Gastroesophageal sphincter (tissue), 4 donors: ENCODE measurements around the gene ELMOD3. TPM values are rescaled to one million over a fixed set of nuclear protein-coding genes. Genes with fewer than 3 reads are reported as not detected.
"Not testable (repeated sequence)": the region's sequence is repeated elsewhere in the genome, so short reads cannot be mapped to it uniquely, and the experiment has no call there.

Experiments used
- ATAC-seq: fragments of 150-250 bp; one replicate; pipeline ENCODE4 v1.9.1; 2016; ENCODE audit warnings: mild to moderate bottlenecking, moderate library complexity
- H3K27ac ChIP-seq, 4 donors: fragments of 200-600 bp; sonication (generic) in 3 of 4; 1 replicate in 3 of 4; 2 replicates in 1 of 4; pipeline ENCODE4 v1.5.1; 2016 to 2019
- H3K27me3 ChIP-seq: fragments of 200-600 bp; sonication (generic); one replicate; pipeline ENCODE4 v1.5.1; 2019
- H3K36me3 ChIP-seq, 2 donors: fragments of 200-600 bp; sonication (generic); one replicate each; pipeline ENCODE4 v1.5.1; 2019; ENCODE audit warnings: control low read depth in 1 of 2
- H3K4me1 ChIP-seq, 3 donors: fragments of 200-600 bp; sonication (generic); 1 replicate in 2 of 3; 2 replicates in 1 of 3; pipeline ENCODE4 v1.5.1; 2016 to 2019; ENCODE audit warnings: control low read depth in 2 of 3
- H3K4me3 ChIP-seq, 2 donors: fragments of 200-600 bp; sonication (generic); one replicate each; pipeline ENCODE4 v1.5.1; 2019; ENCODE audit warnings: mild to moderate bottlenecking in 1 of 2, moderate library complexity in 1 of 2
- H3K9me3 ChIP-seq, 3 donors: fragments of 200-600 bp; sonication (generic); one replicate each; pipeline ENCODE4 v1.5.1; 2017 to 2019; ENCODE audit warnings: control low read depth in 2 of 3
- EP300 ChIP-seq: sonication (generic); formaldehyde crosslinking; IDR thresholded peaks from one replicate; pipeline ENCODE4 v1.6.1; 2017; ENCODE audit warnings: antibody characterized with exemption, mild to moderate bottlenecking
- POLR2A ChIP-seq, 2 donors: fragments of 450-650 bp; IDR thresholded peaks; one replicate each; pipeline ENCODE4 v1.6.1; 2017; ENCODE audit warnings: antibody characterized with exemption in 2 of 2, mild to moderate bottlenecking in 2 of 2, moderate library complexity in 1 of 2
- POLR2AphosphoS5 ChIP-seq: sonication (generic); formaldehyde crosslinking; IDR thresholded peaks from one replicate; pipeline ENCODE4 v1.6.1; 2017; ENCODE audit warnings: antibody characterized with exemption
- WGBS, 2 donors: methylation state at CpG; one replicate each; pipeline ENCODE4 v1.1.5; 2018; ENCODE audit warnings: low coverage in 1 of 2; 5-methylcytosine and 5-hydroxymethylcytosine counted together
- total RNA-seq, 4 donors: library from RNA; depleted of rRNA; stranded (reverse); fragments of >200 nt; gene quantifications; one replicate each; pipeline ENCODE4 v1.1.0, GENCODE V29; 2016
- TF ChIP-seq, protein P1 (sequence below), 4 experiments: fragments of 200-600 bp in 2 of 4; fragments of 450-650 bp in 2 of 4; sonication (generic) in 1 of 4; IDR thresholded peaks; one replicate each; pipeline ENCODE4 v1.5.1; 2017 to 2019; ENCODE audit warnings: antibody characterized with exemption in 4 of 4, mild to moderate bottlenecking in 2 of 4, moderate library complexity in 2 of 4

ELMOD3 gene
- total RNA-seq, 4 donors from 2014 or later: 12.4 to 25.8 (median 18.0) TPM

DNA sequence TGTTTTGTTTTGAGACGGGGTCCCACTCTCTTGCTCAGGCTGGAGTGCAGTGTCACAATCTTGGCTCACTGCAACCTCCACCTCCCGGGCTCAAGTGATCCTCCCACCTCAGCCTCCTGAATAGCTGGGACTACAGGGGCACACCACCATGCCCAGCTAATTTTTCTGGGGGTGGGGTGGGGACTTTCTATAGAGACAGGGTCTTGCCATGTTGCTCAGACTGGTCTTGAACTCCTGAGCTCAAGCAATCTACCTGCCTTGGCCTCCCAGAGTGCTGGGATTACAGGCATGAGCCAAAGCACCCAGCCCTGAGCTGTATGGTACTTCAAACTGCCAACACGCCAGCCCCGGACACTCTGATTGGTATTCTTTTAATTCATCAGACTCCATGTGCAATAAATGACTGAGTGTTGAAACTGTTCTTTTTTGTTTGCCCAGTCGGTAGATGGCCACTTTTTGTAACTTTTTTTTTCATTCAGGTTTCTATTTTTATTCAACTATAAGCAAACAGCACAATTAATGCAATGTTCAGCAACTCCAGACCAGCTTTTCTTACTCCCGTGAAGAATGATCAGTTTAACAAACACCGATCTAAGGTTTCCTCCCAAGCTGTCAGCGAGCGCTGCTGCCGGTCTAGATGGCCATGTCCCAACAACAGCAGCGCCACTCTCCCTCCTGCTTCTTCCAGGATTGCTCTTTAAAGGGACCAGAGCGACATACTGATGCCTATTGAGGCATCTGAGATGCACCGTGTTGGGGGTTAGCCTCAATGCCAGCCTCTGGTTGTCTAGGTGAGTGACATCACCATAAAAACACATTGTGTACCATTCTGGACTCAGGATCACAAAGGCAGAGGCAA is 14.3 kb upstream of the ELMOD3 start:
- TF ChIP-seq, protein P1, sequence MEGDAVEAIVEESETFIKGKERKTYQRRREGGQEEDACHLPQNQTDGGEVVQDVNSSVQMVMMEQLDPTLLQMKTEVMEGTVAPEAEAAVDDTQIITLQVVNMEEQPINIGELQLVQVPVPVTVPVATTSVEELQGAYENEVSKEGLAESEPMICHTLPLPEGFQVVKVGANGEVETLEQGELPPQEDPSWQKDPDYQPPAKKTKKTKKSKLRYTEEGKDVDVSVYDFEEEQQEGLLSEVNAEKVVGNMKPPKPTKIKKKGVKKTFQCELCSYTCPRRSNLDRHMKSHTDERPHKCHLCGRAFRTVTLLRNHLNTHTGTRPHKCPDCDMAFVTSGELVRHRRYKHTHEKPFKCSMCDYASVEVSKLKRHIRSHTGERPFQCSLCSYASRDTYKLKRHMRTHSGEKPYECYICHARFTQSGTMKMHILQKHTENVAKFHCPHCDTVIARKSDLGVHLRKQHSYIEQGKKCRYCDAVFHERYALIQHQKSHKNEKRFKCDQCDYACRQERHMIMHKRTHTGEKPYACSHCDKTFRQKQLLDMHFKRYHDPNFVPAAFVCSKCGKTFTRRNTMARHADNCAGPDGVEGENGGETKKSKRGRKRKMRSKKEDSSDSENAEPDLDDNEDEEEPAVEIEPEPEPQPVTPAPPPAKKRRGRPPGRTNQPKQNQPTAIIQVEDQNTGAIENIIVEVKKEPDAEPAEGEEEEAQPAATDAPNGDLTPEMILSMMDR (IDR thresholded peaks at IDR 0.05): no peak
- TF ChIP-seq POLR2AphosphoS5: no peak
- TF ChIP-seq EP300: no peak
- TF ChIP-seq POLR2A (IDR thresholded peaks at IDR 0.05): no peak
- Histone ChIP-seq H3K27me3 (no peaks in the 10 kb centered on the region), H3K4me3 (no peak overlapping the region), H3K27ac (no peak overlapping the region), H3K9me3 (no peaks in the 10 kb centered on the region), H3K4me1 (peaks cover 0 to 4% (median 0%) of the 10 kb centered on the region in 3 donors), H3K36me3 (peaks cover 0 to 37% of the 10 kb centered on the region in 2 donors)
- no peak for ATAC-seq
- WGBS, 2 donors: 19 to 23% methylated on average over 10 to 12 of the region's 13 CpGs

DNA sequence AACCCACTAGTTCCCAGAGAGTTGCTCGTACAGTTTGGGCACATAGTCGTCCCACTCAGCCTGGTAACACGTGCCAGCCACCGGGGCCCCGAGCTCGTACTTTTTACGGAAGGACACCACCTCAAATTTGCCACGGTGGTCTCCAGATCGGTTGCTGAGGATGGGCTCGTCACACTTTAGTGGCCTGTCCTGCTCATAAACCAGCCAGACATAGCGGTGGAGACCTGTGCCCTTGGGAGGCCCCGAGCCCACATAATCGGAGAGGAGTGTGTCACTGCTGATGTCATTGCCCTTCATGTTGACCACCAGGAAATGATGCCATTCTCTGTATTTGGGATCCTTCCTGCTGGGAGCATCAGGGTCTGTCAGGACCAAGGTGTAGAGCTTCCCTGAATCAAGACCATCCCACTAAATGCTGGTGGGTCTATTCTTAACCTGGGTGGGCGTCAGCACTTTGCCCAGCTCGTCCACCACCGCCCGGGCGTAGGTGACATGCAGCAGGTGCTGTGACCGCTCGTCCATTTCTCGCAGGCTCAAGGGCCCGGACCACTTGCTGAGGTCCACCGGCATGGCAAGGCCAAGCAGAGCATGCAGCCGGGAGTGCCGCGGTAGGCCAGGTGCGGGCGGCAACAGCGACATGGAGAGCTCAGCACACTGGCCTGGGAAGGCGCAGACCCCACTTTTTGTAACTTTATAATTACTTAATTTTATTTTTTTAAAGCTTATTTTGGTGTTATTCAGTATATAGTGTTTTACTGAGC is 13.1 kb upstream of the ELMOD3 start:
- H3K4me3 ChIP-seq: no peak overlapping the region
- H3K27me3 ChIP-seq: no peaks in the 10 kb centered on the region
- peaks cover 0 to 4% (median 0%) of the 10 kb centered on the region in 3 donors for H3K4me1 ChIP-seq
- H3K9me3 ChIP-seq: no peaks in the 10 kb centered on the region
- peaks cover 0 to 49% of the 10 kb centered on the region in 2 donors for H3K36me3 ChIP-seq
- H3K27ac ChIP-seq: no peak overlapping the region
- WGBS, 2 donors: 89 to 100% methylated on average over 3 to 11 of the region's 30 CpGs
- TF ChIP-seq POLR2AphosphoS5 (no peak), EP300 (no peak), POLR2A (IDR thresholded peaks at IDR 0.05) (no peak)
- TF ChIP-seq, protein P1 (IDR thresholded peaks at IDR 0.05): no peak
- ATAC-seq: no peak

DNA sequence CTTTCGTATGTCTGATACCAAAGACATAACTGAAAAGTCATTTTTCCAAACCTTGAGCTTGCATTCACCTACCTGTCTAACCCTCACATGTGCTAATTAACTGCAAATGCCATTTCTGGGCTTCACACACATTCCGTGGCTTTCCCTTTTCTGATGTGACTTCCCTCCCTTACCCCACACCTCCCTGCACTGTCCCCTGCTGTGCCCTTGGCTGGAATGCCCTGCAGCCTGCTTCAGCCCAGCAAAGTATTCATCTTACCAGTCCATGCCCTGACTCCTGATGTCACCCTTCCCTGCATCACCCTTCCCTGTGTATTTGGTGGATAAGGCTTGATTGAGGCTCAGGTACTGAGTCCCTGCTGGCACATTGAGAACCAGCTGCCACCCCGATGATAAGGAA is 12.4 kb upstream of the ELMOD3 start:
- Histone ChIP-seq H3K4me1 (peaks cover 0 to 4% (median 0%) of the 10 kb centered on the region in 3 donors), H3K4me3 (no peak overlapping the region), H3K36me3 (peaks cover 0 to 56% of the 10 kb centered on the region in 2 donors), H3K27ac (no peak overlapping the region), H3K27me3 (no peaks in the 10 kb centered on the region), H3K9me3 (no peaks in the 10 kb centered on the region)
- no peak for ATAC-seq
- TF ChIP-seq EP300: no peak
- TF ChIP-seq, protein P1 (IDR thresholded peaks at IDR 0.05): no peak
- no peak for TF ChIP-seq POLR2AphosphoS5
- TF ChIP-seq POLR2A (IDR thresholded peaks at IDR 0.05): no peak
- 69 to 81% methylated on average over 2 to 3 of the region's 3 CpGs for WGBS, 2 donors

DNA sequence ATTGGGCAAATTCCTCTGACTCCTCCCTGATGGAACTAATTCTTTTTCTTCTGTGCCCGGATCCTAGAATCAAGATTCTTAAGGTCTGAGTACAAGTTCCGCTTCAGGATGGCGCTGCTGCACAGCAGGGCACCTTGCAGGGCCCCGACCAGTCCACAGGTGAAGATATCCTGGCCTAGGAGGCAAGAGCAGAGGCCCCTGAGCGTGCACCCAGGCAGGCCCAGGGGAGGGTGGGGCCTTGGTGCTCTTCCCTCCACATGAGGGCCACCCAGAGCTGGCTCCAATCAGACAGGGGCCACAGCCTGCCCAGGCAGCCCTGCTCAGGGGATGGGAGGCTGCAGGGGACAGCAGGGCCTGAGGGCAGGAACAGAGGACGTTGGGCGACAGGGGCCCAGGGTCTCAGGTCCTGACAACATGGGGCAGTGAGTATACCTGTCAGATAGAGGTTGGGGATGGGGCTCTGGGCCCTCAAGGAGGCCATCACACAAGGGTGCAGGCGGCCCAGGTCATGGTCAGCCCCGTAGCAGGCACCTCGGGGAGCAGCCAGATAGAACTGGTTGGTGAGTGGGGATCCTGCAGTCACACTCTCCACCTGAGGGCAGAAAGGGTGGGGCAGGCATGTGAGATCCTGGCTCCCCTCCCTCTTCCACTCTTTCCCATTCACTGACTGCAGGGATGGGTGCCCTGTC is 11.2 kb upstream of the ELMOD3 start:
- WGBS, 2 donors: 94% methylated on average over 5 of the region's 10 CpGs; no CpG with 5 or more reads in 1 of the 2 donors
- H3K9me3 ChIP-seq, ATAC-seq, H3K4me1 ChIP-seq, H3K27ac ChIP-seq, H3K4me3 ChIP-seq, H3K27me3 ChIP-seq: not testable (repeated sequence)
- peaks cover 0 to 68% of the 10 kb centered on the region in 2 donors for H3K36me3 ChIP-seq

DNA sequence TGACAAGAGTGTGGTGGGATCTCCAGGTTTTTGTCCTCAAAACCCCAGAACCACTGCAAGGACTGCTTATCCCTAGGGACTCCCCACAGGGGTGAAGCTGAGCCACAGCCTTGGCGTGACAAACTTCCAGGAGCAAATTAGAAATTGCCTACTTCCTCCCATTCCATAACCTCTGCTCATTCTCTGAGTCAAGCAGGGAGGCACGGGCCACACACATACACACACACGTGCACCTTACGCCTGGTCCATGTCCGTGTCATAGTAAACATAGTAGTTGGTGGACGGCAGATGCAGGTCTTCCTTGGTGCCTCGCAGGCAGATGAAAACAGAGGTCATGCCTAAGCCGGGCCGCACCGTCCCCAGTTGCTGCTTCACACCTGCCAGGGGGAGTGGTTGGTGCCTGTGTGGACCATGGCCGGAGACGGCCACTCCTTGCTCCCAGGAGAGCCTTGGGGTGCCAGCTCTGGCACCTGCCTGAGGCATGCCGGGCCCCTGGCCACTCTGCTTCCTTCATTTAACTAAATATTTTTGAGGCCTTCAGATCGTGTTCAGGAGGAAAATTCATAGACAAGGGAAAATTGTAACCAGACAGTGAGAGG is 10.1 kb upstream of the ELMOD3 start:
- Histone ChIP-seq H3K9me3 (no peaks in the 10 kb centered on the region), H3K27me3 (no peaks in the 10 kb centered on the region), H3K4me3 (no peak overlapping the region), H3K4me1 (peaks cover 0 to 4% (median 0%) of the 10 kb centered on the region in 3 donors), H3K36me3 (peaks cover 0 to 79% of the 10 kb centered on the region in 2 donors), H3K27ac (no peak overlapping the region)
- WGBS, 2 donors: 75 to 100% methylated on average over 1 to 10 of the region's 14 CpGs
- ATAC-seq: no peak
- TF ChIP-seq EP300 (no peak), POLR2AphosphoS5 (no peak), POLR2A (IDR thresholded peaks at IDR 0.05) (no peak)
- TF ChIP-seq, protein P1 (IDR thresholded peaks at IDR 0.05): no peak
